HEK293 (cell line): ENCODE data around the gene ENAH.
"Not testable (repeated sequence)": the region's sequence is repeated elsewhere in the genome, so short reads cannot be mapped to it uniquely, and the experiment has no call there.

Source experiments
- CTCF ChIA-PET: fragments of 350-600 bp; formaldehyde crosslinking; extraction: SDS; loops from one replicate; lab custom pipeline; 2021; ENCODE audit warnings: antibody characterized with exemption; lab: Yijun Ruan, JAX
- POLR2A ChIA-PET: fragments of 300-600 bp; formaldehyde crosslinking; extraction: SDS; loops from one replicate; lab custom pipeline; 2020; ENCODE audit warnings: antibody characterized with exemption, inconsistent platforms; lab: Yijun Ruan, JAX
- H3K27ac ChIP-seq: fragments of 200-500 bp; sonication (Bioruptor generic); 2 replicates; pipeline ENCODE4 v1.5.1; 2014; ENCODE audit warnings: low read depth, low read length, control low read depth, inconsistent platforms; ENCODE audit errors: extremely low read depth
- H3K36me3 ChIP-seq, 2 experiments: fragments of 200-500 bp in 1 of 2; sonication (Bioruptor generic) in 1 of 2; 1 replicate in 1 of 2; 2 replicates in 1 of 2; pipeline ENCODE4 v1.5.1; 2014 to 2017; ENCODE audit warnings: inconsistent platforms in 2 of 2, low read length in 2 of 2; ENCODE audit not compliant: control insufficient read depth in 2 of 2, insufficient read depth in 1 of 2
- H3K4me1 ChIP-seq: fragments of 200-500 bp; sonication (Bioruptor generic); 2 replicates; pipeline ENCODE4 v1.5.1; 2014; ENCODE audit warnings: mild to moderate bottlenecking, low read length, inconsistent platforms; ENCODE audit not compliant: control insufficient read depth, insufficient read depth
- H3K4me3 ChIP-seq: 2 replicates; pipeline ENCODE4 v1.5.1; 2011; ENCODE audit warnings: low read depth, mild to moderate bottlenecking, control low read depth, low read length, moderate library complexity
- H3K9me3 ChIP-seq: fragments of 200-500 bp; sonication (Bioruptor generic); 2 replicates; pipeline ENCODE4 v1.5.1; 2014; ENCODE audit warnings: low read depth, low read length, inconsistent platforms; ENCODE audit not compliant: control insufficient read depth, insufficient read depth
- WT1 ChIP-seq: fragments of 450-650 bp; formaldehyde crosslinking; IDR thresholded peaks from 2 replicates; pipeline ENCODE4 v1.5.1; 2016; ENCODE audit warnings: missing biosample characterization, missing genetic modification characterization
- YY2 ChIP-seq: fragments of 450-650 bp; formaldehyde crosslinking; IDR thresholded peaks from 2 replicates; pipeline ENCODE4 v1.5.1; 2016; ENCODE audit warnings: missing biosample characterization, missing genetic modification characterization
- ZNF132 ChIP-seq: fragments of 450-650 bp; formaldehyde crosslinking; IDR thresholded peaks from 2 replicates; pipeline ENCODE4 v1.5.1; 2017; ENCODE audit warnings: missing biosample characterization, missing genetic modification characterization, borderline replicate concordance
- ZNF214 ChIP-seq: fragments of 450-650 bp; formaldehyde crosslinking; IDR thresholded peaks from 2 replicates; pipeline ENCODE4 v1.5.1; 2017; ENCODE audit warnings: missing biosample characterization, mild to moderate bottlenecking, missing genetic modification characterization, borderline replicate concordance
- ZNF24 ChIP-seq: fragments of 450-650 bp; formaldehyde crosslinking; IDR thresholded peaks from 2 replicates; pipeline ENCODE4 v1.5.1; 2016; ENCODE audit warnings: missing biosample characterization, missing genetic modification characterization
- ZNF302 ChIP-seq: fragments of 450-650 bp; formaldehyde crosslinking; IDR thresholded peaks from 2 replicates; pipeline ENCODE4 v1.5.1; 2016; ENCODE audit warnings: missing biosample characterization, missing genetic modification characterization, low read depth
- ZNF473 ChIP-seq: fragments of 450-650 bp; formaldehyde crosslinking; IDR thresholded peaks from 2 replicates; pipeline ENCODE4 v1.5.1; 2017; ENCODE audit warnings: missing biosample characterization, missing genetic modification characterization
- ZNF600 ChIP-seq: fragments of 450-650 bp; formaldehyde crosslinking; IDR thresholded peaks from 2 replicates; pipeline ENCODE4 v1.5.1; 2016; ENCODE audit warnings: missing biosample characterization, missing genetic modification characterization
- ZNF658 ChIP-seq: fragments of 450-650 bp; formaldehyde crosslinking; IDR thresholded peaks from 2 replicates; pipeline ENCODE4; 2016; ENCODE audit warnings: missing biosample characterization, missing genetic modification characterization
- ZNF701 ChIP-seq: fragments of 450-650 bp; formaldehyde crosslinking; IDR thresholded peaks from 2 replicates; pipeline ENCODE4 v1.5.1; 2016; ENCODE audit warnings: missing biosample characterization, missing genetic modification characterization
- TF ChIP-seq, protein P1 (sequence below): fragments of 450-650 bp; formaldehyde crosslinking; IDR thresholded peaks from 2 replicates; pipeline ENCODE4 v1.5.1; 2017; ENCODE audit warnings: missing biosample characterization, mild to moderate bottlenecking, missing genetic modification characterization, moderate library complexity
- TF ChIP-seq, protein P2 (sequence below): fragments of 450-650 bp; formaldehyde crosslinking; IDR thresholded peaks from 2 replicates; pipeline ENCODE4 v1.5.1; 2016; ENCODE audit warnings: missing biosample characterization, missing genetic modification characterization
- TF ChIP-seq, protein P3 (sequence below): fragments of 450-650 bp; formaldehyde crosslinking; IDR thresholded peaks from 2 replicates; pipeline ENCODE4 v1.5.1; 2016; ENCODE audit warnings: missing biosample characterization, missing genetic modification characterization
- TF ChIP-seq, protein P4 (sequence below): fragments of 450-650 bp; formaldehyde crosslinking; IDR thresholded peaks from 2 replicates; pipeline ENCODE4 v1.5.1; 2016; ENCODE audit warnings: missing biosample characterization, missing genetic modification characterization

The ENAH gene

DNA sequence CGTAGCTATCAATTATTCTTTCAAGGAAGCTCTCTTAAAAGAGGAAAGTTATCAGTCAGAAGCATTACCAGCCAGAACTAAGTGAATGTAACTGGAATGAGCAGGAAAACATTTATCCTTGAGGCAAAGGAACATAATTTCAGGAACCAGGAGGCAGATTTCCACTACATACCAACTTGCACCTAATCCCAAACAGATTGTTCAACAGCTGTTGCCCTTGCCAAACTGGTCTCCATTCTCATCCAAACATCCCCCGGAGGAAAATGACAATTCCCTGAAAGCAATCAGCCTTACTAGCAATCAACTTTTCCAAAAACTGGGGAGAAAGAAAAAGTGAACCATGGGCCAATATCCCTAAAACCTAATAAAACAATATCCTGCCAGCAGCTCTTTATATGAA lies 35.0 kb downstream of the ENAH start (continued):
- TF ChIP-seq, protein P1, sequence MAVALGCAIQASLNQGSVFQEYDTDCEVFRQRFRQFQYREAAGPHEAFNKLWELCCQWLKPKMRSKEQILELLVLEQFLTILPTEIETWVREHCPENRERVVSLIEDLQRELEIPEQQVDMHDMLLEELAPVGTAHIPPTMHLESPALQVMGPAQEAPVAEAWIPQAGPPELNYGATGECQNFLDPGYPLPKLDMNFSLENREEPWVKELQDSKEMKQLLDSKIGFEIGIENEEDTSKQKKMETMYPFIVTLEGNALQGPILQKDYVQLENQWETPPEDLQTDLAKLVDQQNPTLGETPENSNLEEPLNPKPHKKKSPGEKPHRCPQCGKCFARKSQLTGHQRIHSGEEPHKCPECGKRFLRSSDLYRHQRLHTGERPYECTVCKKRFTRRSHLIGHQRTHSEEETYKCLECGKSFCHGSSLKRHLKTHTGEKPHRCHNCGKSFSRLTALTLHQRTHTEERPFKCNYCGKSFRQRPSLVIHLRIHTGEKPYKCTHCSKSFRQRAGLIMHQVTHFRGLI (tag by site-specific recombination): no peak
- TF ChIP-seq, protein P2, sequence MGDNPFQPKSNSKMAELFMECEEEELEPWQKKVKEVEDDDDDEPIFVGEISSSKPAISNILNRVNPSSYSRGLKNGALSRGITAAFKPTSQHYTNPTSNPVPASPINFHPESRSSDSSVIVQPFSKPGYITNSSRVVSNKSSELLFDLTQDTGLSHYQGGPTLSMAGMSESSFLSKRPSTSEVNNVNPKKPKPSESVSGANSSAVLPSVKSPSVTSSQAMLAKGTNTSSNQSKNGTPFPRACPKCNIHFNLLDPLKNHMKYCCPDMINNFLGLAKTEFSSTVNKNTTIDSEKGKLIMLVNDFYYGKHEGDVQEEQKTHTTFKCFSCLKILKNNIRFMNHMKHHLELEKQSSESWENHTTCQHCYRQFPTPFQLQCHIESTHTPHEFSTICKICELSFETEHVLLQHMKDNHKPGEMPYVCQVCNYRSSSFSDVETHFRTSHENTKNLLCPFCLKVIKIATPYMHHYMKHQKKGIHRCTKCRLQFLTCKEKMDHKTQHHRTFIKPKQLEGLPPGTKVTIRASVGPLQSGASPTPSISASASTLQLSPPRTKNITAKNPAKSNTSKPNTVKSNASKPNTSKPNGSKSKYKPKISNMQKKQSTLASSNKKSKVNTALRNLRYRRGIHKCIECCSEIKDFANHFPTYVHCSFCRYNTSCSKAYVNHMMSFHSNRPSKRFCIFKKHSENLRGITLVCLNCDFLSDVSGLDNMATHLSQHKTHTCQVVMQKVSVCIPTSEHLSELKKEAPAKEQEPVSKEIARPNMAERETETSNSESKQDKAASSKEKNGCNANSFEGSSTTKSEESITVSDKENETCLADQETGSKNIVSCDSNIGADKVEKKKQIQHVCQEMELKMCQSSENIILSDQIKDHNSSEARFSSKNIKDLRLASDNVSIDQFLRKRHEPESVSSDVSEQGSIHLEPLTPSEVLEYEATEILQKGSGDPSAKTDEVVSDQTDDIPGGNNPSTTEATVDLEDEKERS: no peak
- TF ChIP-seq, protein P3, sequence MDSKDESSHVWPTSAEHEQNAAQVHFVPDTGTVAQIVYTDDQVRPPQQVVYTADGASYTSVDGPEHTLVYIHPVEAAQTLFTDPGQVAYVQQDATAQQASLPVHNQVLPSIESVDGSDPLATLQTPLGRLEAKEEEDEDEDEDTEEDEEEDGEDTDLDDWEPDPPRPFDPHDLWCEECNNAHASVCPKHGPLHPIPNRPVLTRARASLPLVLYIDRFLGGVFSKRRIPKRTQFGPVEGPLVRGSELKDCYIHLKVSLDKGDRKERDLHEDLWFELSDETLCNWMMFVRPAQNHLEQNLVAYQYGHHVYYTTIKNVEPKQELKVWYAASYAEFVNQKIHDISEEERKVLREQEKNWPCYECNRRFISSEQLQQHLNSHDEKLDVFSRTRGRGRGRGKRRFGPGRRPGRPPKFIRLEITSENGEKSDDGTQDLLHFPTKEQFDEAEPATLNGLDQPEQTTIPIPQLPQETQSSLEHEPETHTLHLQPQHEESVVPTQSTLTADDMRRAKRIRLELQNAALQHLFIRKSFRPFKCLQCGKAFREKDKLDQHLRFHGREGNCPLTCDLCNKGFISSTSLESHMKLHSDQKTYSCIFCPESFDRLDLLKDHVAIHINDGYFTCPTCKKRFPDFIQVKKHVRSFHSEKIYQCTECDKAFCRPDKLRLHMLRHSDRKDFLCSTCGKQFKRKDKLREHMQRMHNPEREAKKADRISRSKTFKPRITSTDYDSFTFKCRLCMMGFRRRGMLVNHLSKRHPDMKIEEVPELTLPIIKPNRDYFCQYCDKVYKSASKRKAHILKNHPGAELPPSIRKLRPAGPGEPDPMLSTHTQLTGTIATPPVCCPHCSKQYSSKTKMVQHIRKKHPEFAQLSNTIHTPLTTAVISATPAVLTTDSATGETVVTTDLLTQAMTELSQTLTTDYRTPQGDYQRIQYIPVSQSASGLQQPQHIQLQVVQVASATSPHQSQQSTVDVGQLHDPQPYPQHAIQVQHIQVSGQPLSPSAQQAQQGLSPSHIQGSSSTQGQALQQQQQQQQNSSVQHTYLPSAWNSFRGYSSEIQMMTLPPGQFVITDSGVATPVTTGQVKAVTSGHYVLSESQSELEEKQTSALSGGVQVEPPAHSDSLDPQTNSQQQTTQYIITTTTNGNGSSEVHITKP (tag by site-specific recombination): no peak
- TF ChIP-seq ZNF701 (tag by site-specific recombination): no peak
- TF ChIP-seq ZNF302 (tag by site-specific recombination): no peak
- TF ChIP-seq YY2 (tag by site-specific recombination): no peak
- TF ChIP-seq ZNF473 (tag by site-specific recombination): no peak
- no peak for TF ChIP-seq ZNF24 (tag by site-specific recombination)
- TF ChIP-seq, protein P4, sequence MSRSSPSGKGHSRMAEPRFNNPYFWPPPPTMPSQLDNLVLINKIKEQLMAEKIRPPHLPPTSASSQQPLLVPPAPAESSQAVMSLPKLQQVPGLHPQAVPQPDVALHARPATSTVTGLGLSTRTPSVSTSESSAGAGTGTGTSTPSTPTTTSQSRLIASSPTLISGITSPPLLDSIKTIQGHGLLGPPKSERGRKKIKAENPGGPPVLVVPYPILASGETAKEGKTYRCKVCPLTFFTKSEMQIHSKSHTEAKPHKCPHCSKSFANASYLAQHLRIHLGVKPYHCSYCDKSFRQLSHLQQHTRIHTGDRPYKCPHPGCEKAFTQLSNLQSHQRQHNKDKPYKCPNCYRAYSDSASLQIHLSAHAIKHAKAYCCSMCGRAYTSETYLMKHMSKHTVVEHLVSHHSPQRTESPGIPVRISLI (tag by site-specific recombination): no peak
- TF ChIP-seq ZNF214 (tag by site-specific recombination): no peak
- no peak for TF ChIP-seq ZNF132 (tag by site-specific recombination)
- TF ChIP-seq ZNF658 (tag by site-specific recombination): no peak

DNA sequence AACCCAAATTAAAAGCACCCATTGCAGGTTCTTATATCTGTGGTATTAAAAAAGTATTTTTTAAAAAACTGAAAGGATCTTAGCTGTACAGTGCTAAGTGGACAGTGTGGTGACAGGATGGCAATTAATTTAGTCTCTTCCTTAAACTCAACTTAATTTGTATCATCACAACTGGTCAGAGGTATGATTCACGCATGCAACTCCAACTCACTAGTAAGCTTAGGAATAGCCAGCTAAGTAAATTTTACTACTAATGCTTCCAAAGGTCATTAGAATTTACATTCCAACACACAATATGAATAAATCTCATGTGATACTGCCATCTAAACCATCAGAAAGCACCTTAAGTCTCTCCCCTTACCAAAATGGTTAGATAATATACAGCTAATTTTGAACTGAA lies 35.4 kb downstream of the ENAH start:
- CTCF ChIA-PET: interaction anchor here (0.6 to 1.6 kb wide), 5 partner anchors 11 to 143 kb away, joined by 3 to 7 read pairs (median 3); no protein-coding TSS in a partner anchor
- Histone ChIP-seq H3K4me1 (peaks cover 19% of the 10 kb centered on the region), H3K9me3 (no peaks in the 10 kb centered on the region), H3K27ac (no peak overlapping the region), H3K36me3 (peaks cover 0 to 5% of the 10 kb centered on the region in 2 experiments; a peak in 1 of 3 replicates), H3K4me3 (no peak overlapping the region)
- POLR2A ChIA-PET: interaction anchor here (0.6 to 1.3 kb wide), 3 partner anchors 36 to 173 kb away, joined by 3 to 5 read pairs (median 4); partner anchors contain the start of gene ENAH
- peak; percentile 29; the same call in 1 of the 2 replicates for TF ChIP-seq ZNF600
- TF ChIP-seq WT1 (tag by site-specific recombination): no peak

DNA sequence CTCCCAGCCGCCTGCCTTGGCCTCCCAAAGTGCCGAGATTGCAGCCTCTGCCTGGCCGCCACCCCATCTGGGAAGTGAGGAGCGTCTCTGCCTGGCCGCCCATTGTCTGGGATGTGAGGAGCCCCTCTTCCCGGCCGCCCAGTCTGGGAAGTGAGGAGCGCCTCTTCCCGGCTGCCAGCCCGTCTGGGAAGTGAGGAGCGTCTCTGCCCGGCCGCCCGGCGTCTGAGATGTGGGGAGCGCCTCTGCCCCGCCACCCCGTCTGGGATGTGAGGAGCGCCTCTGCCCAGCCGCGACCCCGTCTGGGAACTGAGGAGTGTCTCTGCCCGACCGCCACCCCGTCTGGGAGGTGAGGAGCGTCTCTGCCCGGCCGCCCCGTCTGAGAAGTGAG lies 37.5 kb downstream of the ENAH start:
- peaks cover 19% of the 10 kb centered on the region for H3K4me1 ChIP-seq
- POLR2A ChIA-PET, H3K9me3 ChIP-seq, H3K36me3 ChIP-seq, H3K27ac ChIP-seq, H3K4me3 ChIP-seq: not testable (repeated sequence)
- CTCF ChIA-PET: interaction anchor here (0.6 to 1.1 kb wide), 2 partner anchors 91 to 156 kb away, joined by 3 to 5 read pairs; no protein-coding TSS in a partner anchor
